Calu3 (cell line): Measurements from ENCODE around the gene ZNF786. TPM values are rescaled to one million over a fixed set of nuclear protein-coding genes. Genes with fewer than 3 reads are reported as not detected.

Experiments used
- BruUV-seq: library from RNA; stranded (reverse); fragments of 400-500 nt; replicated peaks from 2 replicates; lab custom pipeline; 2021; lab: Mats Ljungman, UMichigan
- CTCF ChIA-PET: fragments of 300-600 bp; sonication (Branson Sonifier 250); formaldehyde crosslinking; loops from one replicate; lab custom pipeline; 2022; ENCODE audit warnings: antibody characterized with exemption; lab: Charles Lee
- DNase-seq: peaks from one replicate; pipeline ENCODE4 v3.0.0; 2022
- H3K27ac Mint-ChIP-seq: one replicate; pipeline ENCODE4 v1.8.0; 2022; ENCODE audit warnings: mixed read lengths; ENCODE audit not compliant: unreplicated experiment
- H3K27me3 Mint-ChIP-seq: one replicate; pipeline ENCODE4 v1.8.0; 2022; ENCODE audit warnings: mixed read lengths; ENCODE audit not compliant: unreplicated experiment
- H3K36me3 Mint-ChIP-seq: one replicate; pipeline ENCODE4 v1.8.0; 2022; ENCODE audit warnings: mild to moderate bottlenecking, moderate library complexity, mixed read lengths; ENCODE audit not compliant: insufficient read depth, unreplicated experiment
- H3K4me1 Mint-ChIP-seq: one replicate; pipeline ENCODE4 v1.8.0; 2022; ENCODE audit warnings: mild to moderate bottlenecking, low read depth, mixed read lengths; ENCODE audit not compliant: unreplicated experiment
- H3K4me3 Mint-ChIP-seq: one replicate; pipeline ENCODE4 v1.8.0; 2022; ENCODE audit warnings: mild to moderate bottlenecking, low read depth, moderate library complexity, mixed read lengths; ENCODE audit not compliant: unreplicated experiment
- H3K9me3 Mint-ChIP-seq: one replicate; pipeline ENCODE4 v1.8.0; 2022; ENCODE audit warnings: low read depth, mixed read lengths; ENCODE audit not compliant: unreplicated experiment
- intact Hi-C: fragments of 100-400 bp; cut with micrococcal nuclease; formaldehyde crosslinking; loops from one replicate; pipeline ENCODE4 v1.10.0; 2022; ENCODE audit not compliant: unreplicated experiment
- total RNA-seq: library from RNA; stranded (reverse); gene quantifications from 2 replicates; pipeline ENCODE4 v1.2.3, GENCODE V29; 2022
- TF ChIP-seq, protein P1 (sequence below): fragments of 200-600 bp; IDR thresholded peaks from one replicate; pipeline ENCODE4 v1.8.0; 2022; ENCODE audit warnings: antibody characterized with exemption; ENCODE audit not compliant: unreplicated experiment

Gene ZNF786
- total RNA-seq, 1 experiment from 2014 or later = 9.8 TPM

DNA sequence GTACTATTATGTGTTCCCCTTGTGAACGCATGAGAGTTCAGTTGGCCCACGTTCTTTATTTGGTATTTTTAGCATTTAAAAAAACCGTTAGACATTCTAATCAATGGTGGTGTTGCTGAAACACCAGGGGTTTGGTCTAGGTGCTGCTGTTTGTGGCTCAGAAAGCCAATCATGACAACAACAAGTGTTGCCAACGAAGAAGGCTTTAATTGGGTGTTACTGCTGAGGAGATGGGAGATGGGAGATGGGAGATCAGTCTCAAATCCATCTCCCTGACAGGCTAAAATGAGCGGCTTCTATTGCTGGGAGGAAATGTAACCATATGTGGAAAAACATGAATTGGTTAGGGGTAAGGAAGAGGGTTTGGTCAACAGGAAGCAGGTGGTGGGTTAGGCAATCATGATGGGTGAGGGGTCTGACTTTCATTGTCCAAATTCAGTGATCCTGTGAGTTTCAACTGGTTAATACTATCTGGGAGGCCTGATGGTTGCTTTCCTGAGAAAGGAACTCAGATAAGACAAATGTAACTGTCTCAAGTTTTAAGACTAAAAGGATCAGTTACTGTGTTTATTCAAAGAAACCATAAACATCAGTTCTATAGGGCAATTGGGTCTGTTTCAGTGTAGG, 40.2 kb upstream of the ZNF786 start:
- CTCF ChIA-PET = no interaction called here
- no peak overlapping the region for H3K4me3 Mint-ChIP-seq
- intact Hi-C loops = no loop called here
- DNase-seq = no peak
- H3K9me3 Mint-ChIP-seq = peaks cover 3% of the 10 kb centered on the region
- TSS peak; percentile 18 for BruUV-seq
- H3K27me3 Mint-ChIP-seq = no peaks in the 10 kb centered on the region
- peaks cover 9% of the 10 kb centered on the region for H3K4me1 Mint-ChIP-seq
- TF ChIP-seq, protein P1, sequence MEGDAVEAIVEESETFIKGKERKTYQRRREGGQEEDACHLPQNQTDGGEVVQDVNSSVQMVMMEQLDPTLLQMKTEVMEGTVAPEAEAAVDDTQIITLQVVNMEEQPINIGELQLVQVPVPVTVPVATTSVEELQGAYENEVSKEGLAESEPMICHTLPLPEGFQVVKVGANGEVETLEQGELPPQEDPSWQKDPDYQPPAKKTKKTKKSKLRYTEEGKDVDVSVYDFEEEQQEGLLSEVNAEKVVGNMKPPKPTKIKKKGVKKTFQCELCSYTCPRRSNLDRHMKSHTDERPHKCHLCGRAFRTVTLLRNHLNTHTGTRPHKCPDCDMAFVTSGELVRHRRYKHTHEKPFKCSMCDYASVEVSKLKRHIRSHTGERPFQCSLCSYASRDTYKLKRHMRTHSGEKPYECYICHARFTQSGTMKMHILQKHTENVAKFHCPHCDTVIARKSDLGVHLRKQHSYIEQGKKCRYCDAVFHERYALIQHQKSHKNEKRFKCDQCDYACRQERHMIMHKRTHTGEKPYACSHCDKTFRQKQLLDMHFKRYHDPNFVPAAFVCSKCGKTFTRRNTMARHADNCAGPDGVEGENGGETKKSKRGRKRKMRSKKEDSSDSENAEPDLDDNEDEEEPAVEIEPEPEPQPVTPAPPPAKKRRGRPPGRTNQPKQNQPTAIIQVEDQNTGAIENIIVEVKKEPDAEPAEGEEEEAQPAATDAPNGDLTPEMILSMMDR = no peak
- H3K36me3 Mint-ChIP-seq = peaks cover 42% of the 10 kb centered on the region
- no peak overlapping the region for H3K27ac Mint-ChIP-seq

DNA sequence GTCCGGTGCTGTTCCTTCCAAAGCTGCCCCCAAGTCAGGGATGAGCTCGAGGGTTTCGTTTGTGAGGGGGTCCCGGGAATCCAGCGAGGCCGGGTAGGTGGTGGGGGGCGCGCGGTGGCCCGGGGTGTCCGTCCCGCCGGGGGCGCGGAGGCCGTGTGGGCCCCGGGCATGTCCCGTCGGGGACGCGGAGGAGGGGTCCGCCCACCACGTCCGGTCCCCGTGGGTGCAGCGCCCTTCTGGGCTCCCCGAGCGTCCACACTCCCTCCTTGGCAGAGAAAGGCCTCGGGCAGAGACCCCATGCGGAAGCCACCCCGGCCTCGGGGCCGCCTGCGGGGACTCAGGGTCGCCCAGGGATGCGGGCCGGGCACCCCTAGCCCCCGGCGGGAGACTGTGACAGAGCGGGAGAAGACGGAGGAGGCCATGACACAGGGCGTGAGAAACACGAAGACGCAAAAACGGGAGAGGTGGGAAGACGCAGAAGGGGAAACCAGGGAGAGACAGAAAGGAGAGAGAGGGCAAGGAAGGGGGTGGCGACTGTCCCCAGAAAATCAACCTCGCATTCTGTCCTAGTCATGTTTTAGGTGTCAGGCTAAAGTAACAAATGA, 36.2 kb upstream of the ZNF786 start:
- Mint-ChIP-seq H3K36me3 (peaks cover 46% of the 10 kb centered on the region), H3K9me3 (peaks cover 3% of the 10 kb centered on the region), H3K4me1 (peaks cover 18% of the 10 kb centered on the region), H3K4me3 (peak overlapping the region; percentile 82), H3K27ac (peak overlapping the region; percentile 77), H3K27me3 (no peaks in the 10 kb centered on the region)
- intact Hi-C loops = loop anchor here (2.0 to 5.0 kb wide), 2 partner anchors 18 to 71 kb away; partner anchors contain the start of gene ZNF282
- CTCF ChIA-PET = interaction anchor here (0.9 to 1.8 kb wide), 4 partner anchors 21 to 144 kb away, joined by 3 to 13 read pairs (median 6); partner anchors contain the start of genes ZNF282 and ZNF398
- TF ChIP-seq, protein P1 = peak; percentile 6
- BruUV-seq = no TSS peak
- peak; percentile 68 for DNase-seq

DNA sequence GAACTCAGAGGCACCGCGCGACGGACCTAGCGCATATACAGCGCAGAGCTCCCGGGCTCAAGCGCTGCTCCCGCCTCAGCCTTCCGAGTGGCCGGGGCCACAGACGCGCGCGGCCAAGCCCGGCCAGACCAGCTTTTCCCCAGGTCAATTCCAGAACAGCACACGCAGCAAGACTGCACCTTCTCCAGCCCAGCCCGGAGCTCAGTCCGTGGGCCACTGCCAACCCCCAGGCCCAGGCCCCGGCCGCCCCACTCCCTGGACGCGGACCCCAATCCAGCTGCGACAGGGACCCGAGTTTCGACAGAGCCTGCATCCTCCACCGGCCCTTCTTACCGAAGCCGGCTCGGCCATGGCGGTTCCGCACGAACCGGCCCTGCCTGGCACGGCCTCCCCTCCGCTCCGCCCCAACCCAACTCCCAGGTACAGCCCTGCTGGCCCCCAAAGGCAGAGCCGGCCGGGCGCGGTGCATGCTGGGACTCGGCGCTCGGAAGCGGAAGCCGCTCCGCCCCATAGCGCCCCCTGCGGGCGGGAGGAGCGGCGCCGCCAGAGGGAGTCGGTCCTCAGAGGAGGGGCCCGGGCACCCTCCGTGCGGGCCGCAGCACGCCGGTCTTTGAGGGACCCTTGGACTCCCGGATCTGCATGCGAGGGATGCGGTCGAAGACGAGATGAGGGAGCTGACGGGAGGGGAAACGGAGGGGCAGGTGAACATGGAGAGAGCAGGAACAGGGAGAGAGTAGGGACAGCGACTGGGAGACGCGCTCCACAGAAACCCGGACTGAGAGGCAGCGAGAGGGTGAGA, 35.5 kb upstream of the ZNF786 start, which contains the start of gene ZNF425:
Gene ZNF425 (minus strand): TSS at position 462 of the 799 bp plus-strand sequence. CDS start 111 bp downstream, at position 351.
- CTCF ChIA-PET = interaction anchor here (0.8 to 1.8 kb wide), 7 partner anchors 21 to 159 kb away, joined by 3 to 13 read pairs (median 3); partner anchors contain the start of genes ZNF398 and ZNF783
- peaks cover 18% of the 10 kb centered on the region for H3K4me1 Mint-ChIP-seq
- DNase-seq = peak; percentile 96
- peaks cover 46% of the 10 kb centered on the region for H3K36me3 Mint-ChIP-seq
- TF ChIP-seq, protein P1 = peak; percentile 91
- H3K27me3 Mint-ChIP-seq = no peaks in the 10 kb centered on the region
- peak within 1 kb of the TSS; percentile 82 for H3K4me3 Mint-ChIP-seq
- intact Hi-C loops = loop anchor here (2.0 to 5.0 kb wide), 2 partner anchors 19 to 71 kb away; partner anchors contain the start of gene ZNF282
- H3K27ac Mint-ChIP-seq = peak within 1 kb of the TSS; percentile 77
- H3K9me3 Mint-ChIP-seq = peaks cover 3% of the 10 kb centered on the region
- no TSS peak for BruUV-seq
